Measurements from ENCODE around the gene CHRNA7. TPM values are rescaled to one million over a fixed set of nuclear protein-coding genes. Genes with fewer than 3 reads are reported as not detected.

Gene CHRNA7
- total RNA-seq, 1 experiment from 2014 or later = 7.8 TPM

DNA sequence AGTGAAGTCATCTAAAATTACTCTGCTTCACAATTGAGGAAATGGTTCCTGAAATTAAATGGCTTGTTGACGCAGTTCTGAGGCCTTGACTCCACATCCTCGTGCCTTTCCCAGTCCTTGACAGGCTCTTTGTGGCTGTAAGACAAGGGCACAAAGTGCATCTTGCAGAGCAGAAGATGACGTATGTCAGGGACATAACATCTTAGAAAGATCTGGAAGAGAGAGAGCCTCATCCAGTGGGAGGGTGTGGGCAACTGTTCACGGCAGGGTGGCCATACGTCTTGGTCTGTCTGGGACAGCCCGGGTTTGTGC is 91.0 kb downstream of the CHRNA7 start:
- H3K27me3 Mint-ChIP-seq (ENCODE audit: low read depth) = no peaks in the 10 kb centered on the region
- ChIA-PET POLR2A (no interaction called here), CTCF (no interaction called here)
- DNase-seq (ENCODE audit: low spot score) = no peak
- H3K9me3 Mint-ChIP-seq = no peaks in the 10 kb centered on the region
- H3K4me3 Mint-ChIP-seq = no peak overlapping the region
- peaks cover 22% of the 10 kb centered on the region for H3K4me1 Mint-ChIP-seq
- no peaks in the 10 kb centered on the region for H3K36me3 Mint-ChIP-seq
- H3K27ac Mint-ChIP-seq = no peak overlapping the region
- TF ChIP-seq GRHL2 (CRISPR knock-in tag; IDR thresholded peaks at IDR 0.05; ENCODE audit: insufficient replicate concordance, severe bottlenecking) = no peak
- no peak for TF ChIP-seq SP1 (CRISPR knock-in tag; conservative IDR thresholded peaks at IDR 0.05)
- no peak for TF ChIP-seq FOXP4 (CRISPR knock-in tag; IDR thresholded peaks at IDR 0.05)
- no peak for TF ChIP-seq SMAD4 (CRISPR knock-in tag; IDR thresholded peaks at IDR 0.05)
- no peak for TF ChIP-seq ZNF423 (CRISPR knock-in tag; IDR thresholded peaks at IDR 0.05)
- TF ChIP-seq, protein P1, sequence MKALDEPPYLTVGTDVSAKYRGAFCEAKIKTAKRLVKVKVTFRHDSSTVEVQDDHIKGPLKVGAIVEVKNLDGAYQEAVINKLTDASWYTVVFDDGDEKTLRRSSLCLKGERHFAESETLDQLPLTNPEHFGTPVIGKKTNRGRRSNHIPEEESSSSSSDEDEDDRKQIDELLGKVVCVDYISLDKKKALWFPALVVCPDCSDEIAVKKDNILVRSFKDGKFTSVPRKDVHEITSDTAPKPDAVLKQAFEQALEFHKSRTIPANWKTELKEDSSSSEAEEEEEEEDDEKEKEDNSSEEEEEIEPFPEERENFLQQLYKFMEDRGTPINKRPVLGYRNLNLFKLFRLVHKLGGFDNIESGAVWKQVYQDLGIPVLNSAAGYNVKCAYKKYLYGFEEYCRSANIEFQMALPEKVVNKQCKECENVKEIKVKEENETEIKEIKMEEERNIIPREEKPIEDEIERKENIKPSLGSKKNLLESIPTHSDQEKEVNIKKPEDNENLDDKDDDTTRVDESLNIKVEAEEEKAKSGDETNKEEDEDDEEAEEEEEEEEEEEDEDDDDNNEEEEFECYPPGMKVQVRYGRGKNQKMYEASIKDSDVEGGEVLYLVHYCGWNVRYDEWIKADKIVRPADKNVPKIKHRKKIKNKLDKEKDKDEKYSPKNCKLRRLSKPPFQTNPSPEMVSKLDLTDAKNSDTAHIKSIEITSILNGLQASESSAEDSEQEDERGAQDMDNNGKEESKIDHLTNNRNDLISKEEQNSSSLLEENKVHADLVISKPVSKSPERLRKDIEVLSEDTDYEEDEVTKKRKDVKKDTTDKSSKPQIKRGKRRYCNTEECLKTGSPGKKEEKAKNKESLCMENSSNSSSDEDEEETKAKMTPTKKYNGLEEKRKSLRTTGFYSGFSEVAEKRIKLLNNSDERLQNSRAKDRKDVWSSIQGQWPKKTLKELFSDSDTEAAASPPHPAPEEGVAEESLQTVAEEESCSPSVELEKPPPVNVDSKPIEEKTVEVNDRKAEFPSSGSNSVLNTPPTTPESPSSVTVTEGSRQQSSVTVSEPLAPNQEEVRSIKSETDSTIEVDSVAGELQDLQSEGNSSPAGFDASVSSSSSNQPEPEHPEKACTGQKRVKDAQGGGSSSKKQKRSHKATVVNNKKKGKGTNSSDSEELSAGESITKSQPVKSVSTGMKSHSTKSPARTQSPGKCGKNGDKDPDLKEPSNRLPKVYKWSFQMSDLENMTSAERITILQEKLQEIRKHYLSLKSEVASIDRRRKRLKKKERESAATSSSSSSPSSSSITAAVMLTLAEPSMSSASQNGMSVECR (CRISPR knock-in tag; IDR thresholded peaks at IDR 0.05; ENCODE audit: borderline replicate concordance) = no peak
- TF ChIP-seq ATF6 (CRISPR knock-in tag; IDR thresholded peaks at IDR 0.05) = no peak
- no peak for TF ChIP-seq ZNF219 (CRISPR knock-in tag; IDR thresholded peaks at IDR 0.05; ENCODE audit: borderline replicate concordance)
- TF ChIP-seq ESRRA (CRISPR knock-in tag; IDR thresholded peaks at IDR 0.05; ENCODE audit: borderline replicate concordance) = no peak
- TF ChIP-seq, protein P2, sequence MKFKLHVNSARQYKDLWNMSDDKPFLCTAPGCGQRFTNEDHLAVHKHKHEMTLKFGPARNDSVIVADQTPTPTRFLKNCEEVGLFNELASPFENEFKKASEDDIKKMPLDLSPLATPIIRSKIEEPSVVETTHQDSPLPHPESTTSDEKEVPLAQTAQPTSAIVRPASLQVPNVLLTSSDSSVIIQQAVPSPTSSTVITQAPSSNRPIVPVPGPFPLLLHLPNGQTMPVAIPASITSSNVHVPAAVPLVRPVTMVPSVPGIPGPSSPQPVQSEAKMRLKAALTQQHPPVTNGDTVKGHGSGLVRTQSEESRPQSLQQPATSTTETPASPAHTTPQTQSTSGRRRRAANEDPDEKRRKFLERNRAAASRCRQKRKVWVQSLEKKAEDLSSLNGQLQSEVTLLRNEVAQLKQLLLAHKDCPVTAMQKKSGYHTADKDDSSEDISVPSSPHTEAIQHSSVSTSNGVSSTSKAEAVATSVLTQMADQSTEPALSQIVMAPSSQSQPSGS (CRISPR knock-in tag; IDR thresholded peaks at IDR 0.05; ENCODE audit: borderline replicate concordance, low read depth) = no peak
- TF ChIP-seq ETV6 (CRISPR knock-in tag; IDR thresholded peaks at IDR 0.05) = no peak
- TF ChIP-seq ZNF138 (CRISPR knock-in tag; conservative IDR thresholded peaks at IDR 0.05) = no peak
- no peak for TF ChIP-seq RELA (CRISPR knock-in tag; IDR thresholded peaks at IDR 0.05; ENCODE audit: borderline replicate concordance)
- no peak for TF ChIP-seq NR2C2 (CRISPR knock-in tag; IDR thresholded peaks at IDR 0.05)
- TF ChIP-seq IRF1 (CRISPR knock-in tag; IDR thresholded peaks at IDR 0.05) = no peak
- no peak for TF ChIP-seq TCF7 (CRISPR knock-in tag; IDR thresholded peaks at IDR 0.05; ENCODE audit: low read depth)
- no peak for ATAC-seq

- ChIA-PET CTCF (no interaction called here), POLR2A (interaction anchor here (0.7 kb wide), 1 partner anchor 11 kb away, joined by 3 read pairs; no protein-coding TSS in a partner anchor)
- Mint-ChIP-seq H3K4me3 (no peak overlapping the region), H3K27ac (no peak overlapping the region), H3K27me3 (ENCODE audit: low read depth) (no peaks in the 10 kb centered on the region), H3K9me3 (no peaks in the 10 kb centered on the region), H3K36me3 (no peaks in the 10 kb centered on the region), H3K4me1 (peaks cover 21% of the 10 kb centered on the region)
- ATAC-seq (no peak), DNase-seq (ENCODE audit: low spot score) (no peak)
- TF ChIP-seq, protein P3, sequence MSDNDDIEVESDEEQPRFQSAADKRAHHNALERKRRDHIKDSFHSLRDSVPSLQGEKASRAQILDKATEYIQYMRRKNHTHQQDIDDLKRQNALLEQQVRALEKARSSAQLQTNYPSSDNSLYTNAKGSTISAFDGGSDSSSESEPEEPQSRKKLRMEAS (CRISPR knock-in tag; IDR thresholded peaks at IDR 0.05) = no peak
- TF ChIP-seq RELA (CRISPR knock-in tag; IDR thresholded peaks at IDR 0.05; ENCODE audit: borderline replicate concordance) (no peak), ATF6 (CRISPR knock-in tag; IDR thresholded peaks at IDR 0.05) (no peak), USF1 (CRISPR knock-in tag; IDR thresholded peaks at IDR 0.05) (no peak), GRHL2 (CRISPR knock-in tag; IDR thresholded peaks at IDR 0.05; ENCODE audit: insufficient replicate concordance, severe bottlenecking) (no peak), TEAD4 (CRISPR knock-in tag; IDR thresholded peaks at IDR 0.05) (no peak)
- TF ChIP-seq, protein P4, sequence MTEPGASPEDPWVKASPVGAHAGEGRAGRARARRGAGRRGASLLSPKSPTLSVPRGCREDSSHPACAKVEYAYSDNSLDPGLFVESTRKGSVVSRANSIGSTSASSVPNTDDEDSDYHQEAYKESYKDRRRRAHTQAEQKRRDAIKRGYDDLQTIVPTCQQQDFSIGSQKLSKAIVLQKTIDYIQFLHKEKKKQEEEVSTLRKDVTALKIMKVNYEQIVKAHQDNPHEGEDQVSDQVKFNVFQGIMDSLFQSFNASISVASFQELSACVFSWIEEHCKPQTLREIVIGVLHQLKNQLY (CRISPR knock-in tag; IDR thresholded peaks at IDR 0.05) = no peak
Measured at GRCh38 chr15:32122013-32122412, 91.7 kb downstream of the CHRNA7 start.
